Adrenal gland (tissue), 5 donors: ENCODE data around the gene DNMBP.

Experiments used
- POLR2A ChIP-seq, 2 donors: fragments of 450-650 bp; IDR thresholded peaks; one replicate each; pipeline ENCODE4 v1.6.1; 2017; ENCODE audit warnings: antibody characterized with exemption in 2 of 2, mild to moderate bottlenecking in 2 of 2, moderate library complexity in 1 of 2
- TF ChIP-seq, protein P1 (sequence below), 6 experiments: fragments of 450-650 bp in 4 of 6; fragments of 200-600 bp in 2 of 6; sonication (generic) in 1 of 6; IDR thresholded peaks; 1 replicate in 5 of 6; 2 replicates in 1 of 6; pipeline versions ENCODE4 v1.5.1 to v1.8.0; 2016 to 2021; ENCODE audit warnings: antibody characterized with exemption in 6 of 6, mild to moderate bottlenecking in 2 of 6, moderate library complexity in 1 of 6
- donor health status: DM: no; HTN: no; CAD: no.

DNA sequence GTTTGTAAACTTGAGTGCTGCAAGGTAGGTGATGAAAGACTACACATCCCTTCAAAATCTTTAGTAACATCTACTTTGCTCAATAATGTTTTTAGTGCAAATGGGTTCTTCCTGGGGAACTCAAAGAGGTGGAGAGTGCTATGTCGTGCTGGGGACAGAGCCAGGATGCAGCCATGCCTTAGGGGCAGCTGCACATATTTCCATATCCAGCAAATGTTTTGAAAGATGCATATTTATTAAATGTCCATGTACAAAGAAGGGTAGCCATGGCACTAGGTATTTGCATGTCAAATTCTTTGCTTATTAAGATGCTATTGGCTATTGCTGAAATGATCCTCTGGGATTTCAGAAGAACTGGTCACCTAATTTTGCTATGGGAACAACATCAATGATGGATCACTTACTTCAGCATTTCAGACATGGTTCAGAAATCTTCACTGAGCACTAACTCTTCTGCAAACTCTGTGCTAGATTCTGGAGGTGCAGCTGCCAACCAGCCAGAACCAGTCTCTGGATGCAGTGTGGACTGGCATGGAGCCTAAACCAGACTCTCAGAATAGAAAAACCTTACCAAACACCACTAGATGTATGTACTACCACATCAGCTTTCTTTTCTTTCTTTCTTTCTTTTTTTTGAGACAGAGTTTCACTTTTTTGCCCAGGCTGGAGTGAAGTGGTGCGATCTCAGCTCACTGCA lies 31.7 kb upstream of the DNMBP start:
- TF ChIP-seq, protein P1, sequence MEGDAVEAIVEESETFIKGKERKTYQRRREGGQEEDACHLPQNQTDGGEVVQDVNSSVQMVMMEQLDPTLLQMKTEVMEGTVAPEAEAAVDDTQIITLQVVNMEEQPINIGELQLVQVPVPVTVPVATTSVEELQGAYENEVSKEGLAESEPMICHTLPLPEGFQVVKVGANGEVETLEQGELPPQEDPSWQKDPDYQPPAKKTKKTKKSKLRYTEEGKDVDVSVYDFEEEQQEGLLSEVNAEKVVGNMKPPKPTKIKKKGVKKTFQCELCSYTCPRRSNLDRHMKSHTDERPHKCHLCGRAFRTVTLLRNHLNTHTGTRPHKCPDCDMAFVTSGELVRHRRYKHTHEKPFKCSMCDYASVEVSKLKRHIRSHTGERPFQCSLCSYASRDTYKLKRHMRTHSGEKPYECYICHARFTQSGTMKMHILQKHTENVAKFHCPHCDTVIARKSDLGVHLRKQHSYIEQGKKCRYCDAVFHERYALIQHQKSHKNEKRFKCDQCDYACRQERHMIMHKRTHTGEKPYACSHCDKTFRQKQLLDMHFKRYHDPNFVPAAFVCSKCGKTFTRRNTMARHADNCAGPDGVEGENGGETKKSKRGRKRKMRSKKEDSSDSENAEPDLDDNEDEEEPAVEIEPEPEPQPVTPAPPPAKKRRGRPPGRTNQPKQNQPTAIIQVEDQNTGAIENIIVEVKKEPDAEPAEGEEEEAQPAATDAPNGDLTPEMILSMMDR (IDR thresholded peaks at IDR 0.05) = no peak
- TF ChIP-seq POLR2A (IDR thresholded peaks at IDR 0.05) = no peak
